Calu3 (cell line): ENCODE results near the gene DHRS12. TPM values are rescaled to one million over a fixed set of nuclear protein-coding genes. Genes with fewer than 3 reads are reported as not detected.

ENCODE experiments used
- BruUV-seq: library from RNA; stranded (reverse); fragments of 400-500 nt; replicated peaks from 2 replicates; lab custom pipeline; 2021; lab: Mats Ljungman, UMichigan
- CTCF ChIA-PET: fragments of 300-600 bp; sonication (Branson Sonifier 250); formaldehyde crosslinking; loops from one replicate; lab custom pipeline; 2022; ENCODE audit warnings: antibody characterized with exemption; lab: Charles Lee
- DNase-seq: peaks from one replicate; pipeline ENCODE4 v3.0.0; 2022
- H3K27ac Mint-ChIP-seq: one replicate; pipeline ENCODE4 v1.8.0; 2022; ENCODE audit warnings: mixed read lengths; ENCODE audit not compliant: unreplicated experiment
- H3K27me3 Mint-ChIP-seq: one replicate; pipeline ENCODE4 v1.8.0; 2022; ENCODE audit warnings: mixed read lengths; ENCODE audit not compliant: unreplicated experiment
- H3K36me3 Mint-ChIP-seq: one replicate; pipeline ENCODE4 v1.8.0; 2022; ENCODE audit warnings: mild to moderate bottlenecking, moderate library complexity, mixed read lengths; ENCODE audit not compliant: insufficient read depth, unreplicated experiment
- H3K4me1 Mint-ChIP-seq: one replicate; pipeline ENCODE4 v1.8.0; 2022; ENCODE audit warnings: mild to moderate bottlenecking, low read depth, mixed read lengths; ENCODE audit not compliant: unreplicated experiment
- H3K4me3 Mint-ChIP-seq: one replicate; pipeline ENCODE4 v1.8.0; 2022; ENCODE audit warnings: mild to moderate bottlenecking, low read depth, moderate library complexity, mixed read lengths; ENCODE audit not compliant: unreplicated experiment
- H3K9me3 Mint-ChIP-seq: one replicate; pipeline ENCODE4 v1.8.0; 2022; ENCODE audit warnings: low read depth, mixed read lengths; ENCODE audit not compliant: unreplicated experiment
- intact Hi-C: fragments of 100-400 bp; cut with micrococcal nuclease; formaldehyde crosslinking; loops from one replicate; pipeline ENCODE4 v1.10.0; 2022; ENCODE audit not compliant: unreplicated experiment
- total RNA-seq: library from RNA; stranded (reverse); gene quantifications from 2 replicates; pipeline ENCODE4 v1.2.3, GENCODE V29; 2022
- TF ChIP-seq, protein P1 (sequence below): fragments of 200-600 bp; IDR thresholded peaks from one replicate; pipeline ENCODE4 v1.8.0; 2022; ENCODE audit warnings: antibody characterized with exemption; ENCODE audit not compliant: unreplicated experiment

DHRS12 gene
- total RNA-seq, 1 experiment from 2014 or later, result 8.1 TPM

DNA sequence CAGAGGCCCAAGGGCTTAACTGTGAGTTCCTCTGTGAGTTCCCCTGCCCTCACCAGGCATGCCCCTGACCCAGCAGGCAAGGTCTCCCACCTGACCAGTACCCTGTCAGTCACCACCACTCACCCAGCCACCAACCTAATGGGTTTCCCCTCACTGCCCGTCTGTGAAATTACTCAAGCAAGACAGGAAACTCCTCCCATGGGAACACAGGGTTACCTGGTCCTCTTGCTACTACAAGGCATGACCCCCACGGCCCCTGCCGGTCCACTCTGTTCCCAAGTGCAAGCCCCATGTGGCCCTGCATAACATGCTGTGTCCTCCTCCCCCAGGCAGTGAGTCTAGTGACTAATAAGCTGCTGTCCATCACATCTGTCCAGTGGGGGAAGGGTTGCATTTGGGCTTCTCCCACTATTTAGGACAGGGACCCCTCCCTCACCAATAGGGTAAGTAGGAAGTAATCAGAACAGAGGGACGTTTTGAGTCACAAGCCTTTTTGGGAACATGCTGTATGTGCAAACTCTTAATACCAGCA, 8.0 kb upstream of the DHRS12 start:
- no peak overlapping the region for H3K27ac Mint-ChIP-seq
- no peak overlapping the region for H3K4me3 Mint-ChIP-seq
- H3K9me3 Mint-ChIP-seq, result no peaks in the 10 kb centered on the region
- CTCF ChIA-PET, result no interaction called here
- no peak for DNase-seq
- H3K27me3 Mint-ChIP-seq, result peaks cover 11% of the 10 kb centered on the region
- TF ChIP-seq, protein P1, sequence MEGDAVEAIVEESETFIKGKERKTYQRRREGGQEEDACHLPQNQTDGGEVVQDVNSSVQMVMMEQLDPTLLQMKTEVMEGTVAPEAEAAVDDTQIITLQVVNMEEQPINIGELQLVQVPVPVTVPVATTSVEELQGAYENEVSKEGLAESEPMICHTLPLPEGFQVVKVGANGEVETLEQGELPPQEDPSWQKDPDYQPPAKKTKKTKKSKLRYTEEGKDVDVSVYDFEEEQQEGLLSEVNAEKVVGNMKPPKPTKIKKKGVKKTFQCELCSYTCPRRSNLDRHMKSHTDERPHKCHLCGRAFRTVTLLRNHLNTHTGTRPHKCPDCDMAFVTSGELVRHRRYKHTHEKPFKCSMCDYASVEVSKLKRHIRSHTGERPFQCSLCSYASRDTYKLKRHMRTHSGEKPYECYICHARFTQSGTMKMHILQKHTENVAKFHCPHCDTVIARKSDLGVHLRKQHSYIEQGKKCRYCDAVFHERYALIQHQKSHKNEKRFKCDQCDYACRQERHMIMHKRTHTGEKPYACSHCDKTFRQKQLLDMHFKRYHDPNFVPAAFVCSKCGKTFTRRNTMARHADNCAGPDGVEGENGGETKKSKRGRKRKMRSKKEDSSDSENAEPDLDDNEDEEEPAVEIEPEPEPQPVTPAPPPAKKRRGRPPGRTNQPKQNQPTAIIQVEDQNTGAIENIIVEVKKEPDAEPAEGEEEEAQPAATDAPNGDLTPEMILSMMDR, result no peak
- BruUV-seq, result no TSS peak
- intact Hi-C loops, result no loop called here
- no peaks in the 10 kb centered on the region for H3K4me1 Mint-ChIP-seq
- no peaks in the 10 kb centered on the region for H3K36me3 Mint-ChIP-seq

DNA sequence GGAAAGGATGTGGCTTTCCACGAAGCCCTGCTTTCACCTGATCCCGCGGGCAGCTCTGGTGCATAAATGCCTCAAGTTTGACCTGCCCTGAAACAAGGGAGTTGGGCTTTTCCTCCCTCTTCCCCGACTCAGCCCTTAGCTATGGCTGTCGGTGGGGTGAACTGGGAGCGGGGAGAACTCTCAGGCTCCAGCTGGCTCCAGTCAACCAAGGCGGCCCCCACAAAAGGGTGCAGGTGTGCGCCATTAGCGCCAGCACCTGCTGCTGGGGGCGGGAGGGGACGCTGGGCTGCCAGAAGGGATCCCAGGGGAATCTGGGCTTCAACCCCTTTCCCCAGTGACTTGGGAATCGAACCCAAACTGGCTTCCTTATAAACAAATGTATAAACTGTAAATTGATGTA, 7.1 kb upstream of the DHRS12 start:
- Mint-ChIP-seq H3K27me3 (peaks cover 1% of the 10 kb centered on the region), H3K9me3 (no peaks in the 10 kb centered on the region), H3K4me3 (no peak overlapping the region), H3K27ac (no peak overlapping the region), H3K36me3 (peaks cover 5% of the 10 kb centered on the region), H3K4me1 (no peaks in the 10 kb centered on the region)
- no TSS peak for BruUV-seq
- DNase-seq, result no peak
- TF ChIP-seq, protein P1, result no peak
- CTCF ChIA-PET, result no interaction called here
- intact Hi-C loops, result no loop called here

DNA sequence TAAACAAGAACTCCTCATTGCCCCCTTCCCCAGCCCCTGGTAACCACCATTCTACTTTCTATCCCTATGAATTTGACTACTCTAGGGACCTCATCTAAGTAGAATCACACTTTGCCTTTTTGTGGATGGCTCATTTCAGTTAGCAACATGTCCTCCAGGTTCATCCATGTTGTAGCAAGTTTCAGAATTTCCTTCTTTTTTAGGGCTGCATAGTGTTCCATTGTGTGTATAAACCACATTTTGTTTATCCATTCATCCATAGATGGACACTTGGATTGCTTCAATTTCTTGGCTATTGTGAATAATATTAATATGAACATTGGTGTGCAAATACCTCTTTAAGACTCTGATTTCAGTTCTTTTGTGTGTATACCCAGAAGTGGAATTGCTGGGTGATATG, 4.8 kb upstream of the DHRS12 start:
- Mint-ChIP-seq H3K9me3 (no peaks in the 10 kb centered on the region), H3K27ac (no peak overlapping the region), H3K27me3 (no peaks in the 10 kb centered on the region), H3K36me3 (peaks cover 15% of the 10 kb centered on the region), H3K4me3 (no peak overlapping the region), H3K4me1 (no peaks in the 10 kb centered on the region)
- intact Hi-C loops, result no loop called here
- no peak for DNase-seq
- no TSS peak for BruUV-seq
- CTCF ChIA-PET, result no interaction called here
- TF ChIP-seq, protein P1, result no peak

DNA sequence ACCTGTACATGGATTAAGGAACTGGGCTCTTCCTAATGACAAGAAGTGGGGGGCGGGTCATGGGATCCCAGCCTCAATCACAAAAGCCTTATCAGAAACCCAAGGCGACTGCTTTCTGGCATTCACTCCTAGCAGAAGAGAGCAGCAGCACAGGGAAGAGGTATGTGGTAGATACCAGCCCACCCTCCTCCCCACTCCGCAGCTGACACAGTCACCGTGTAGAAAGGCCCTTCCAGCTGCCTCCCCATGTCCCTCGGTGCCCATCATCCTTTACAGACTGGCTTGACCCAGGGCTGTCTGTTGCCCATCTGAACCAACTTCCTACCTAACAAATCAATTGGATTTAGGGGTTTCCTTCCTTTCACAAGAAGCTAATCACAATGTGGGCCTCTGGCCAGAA, 3.1 kb upstream of the DHRS12 start:
- intact Hi-C loops, result no loop called here
- CTCF ChIA-PET, result no interaction called here
- Mint-ChIP-seq H3K4me3 (no peak overlapping the region), H3K4me1 (peaks cover 4% of the 10 kb centered on the region), H3K27ac (no peak overlapping the region), H3K9me3 (no peaks in the 10 kb centered on the region), H3K27me3 (no peaks in the 10 kb centered on the region), H3K36me3 (peaks cover 23% of the 10 kb centered on the region)
- TF ChIP-seq, protein P1, result no peak
- BruUV-seq, result no TSS peak
- DNase-seq, result no peak
